ENCODE measurements around the gene MDFIC2. TPM values are rescaled to one million over a fixed set of nuclear protein-coding genes. Genes with fewer than 3 reads are reported as not detected.

MDFIC2 gene
- total and polyA plus RNA-seq, 2 experiments from 2014 or later, result not detected

DNA sequence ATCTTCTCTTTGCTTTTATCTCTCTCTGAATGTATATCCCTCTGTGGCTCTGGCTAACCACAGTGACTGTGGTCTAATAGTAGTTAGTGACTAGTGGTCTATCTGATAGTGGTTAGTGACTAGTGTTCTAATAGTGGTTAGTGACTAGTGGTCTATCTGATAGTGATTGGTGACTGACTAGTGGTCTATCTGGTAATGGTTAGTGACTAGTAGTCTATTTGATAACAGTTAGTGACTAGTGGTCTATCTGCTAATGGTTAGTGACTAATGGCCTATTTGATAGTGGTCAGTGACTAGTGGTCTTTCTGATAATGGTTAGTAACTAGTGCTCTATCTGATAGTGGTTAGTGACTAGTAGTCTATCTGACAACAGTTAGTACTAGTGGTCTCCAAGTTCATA, 110.5 kb downstream of the MDFIC2 start:
- TF ChIP-seq, protein P1, sequence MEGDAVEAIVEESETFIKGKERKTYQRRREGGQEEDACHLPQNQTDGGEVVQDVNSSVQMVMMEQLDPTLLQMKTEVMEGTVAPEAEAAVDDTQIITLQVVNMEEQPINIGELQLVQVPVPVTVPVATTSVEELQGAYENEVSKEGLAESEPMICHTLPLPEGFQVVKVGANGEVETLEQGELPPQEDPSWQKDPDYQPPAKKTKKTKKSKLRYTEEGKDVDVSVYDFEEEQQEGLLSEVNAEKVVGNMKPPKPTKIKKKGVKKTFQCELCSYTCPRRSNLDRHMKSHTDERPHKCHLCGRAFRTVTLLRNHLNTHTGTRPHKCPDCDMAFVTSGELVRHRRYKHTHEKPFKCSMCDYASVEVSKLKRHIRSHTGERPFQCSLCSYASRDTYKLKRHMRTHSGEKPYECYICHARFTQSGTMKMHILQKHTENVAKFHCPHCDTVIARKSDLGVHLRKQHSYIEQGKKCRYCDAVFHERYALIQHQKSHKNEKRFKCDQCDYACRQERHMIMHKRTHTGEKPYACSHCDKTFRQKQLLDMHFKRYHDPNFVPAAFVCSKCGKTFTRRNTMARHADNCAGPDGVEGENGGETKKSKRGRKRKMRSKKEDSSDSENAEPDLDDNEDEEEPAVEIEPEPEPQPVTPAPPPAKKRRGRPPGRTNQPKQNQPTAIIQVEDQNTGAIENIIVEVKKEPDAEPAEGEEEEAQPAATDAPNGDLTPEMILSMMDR (IDR thresholded peaks at IDR 0.05; ENCODE audit: low read depth, low read length), result no peak
- Histone ChIP-seq H3K9me3 (ENCODE audit: low read depth) (no peaks in the 10 kb centered on the region), H3K27me3 (no peaks in the 10 kb centered on the region), H3K4me3 (no peak overlapping the region), H3K36me3 (no peaks in the 10 kb centered on the region), H3K27ac (no peak overlapping the region), H3K4me1 (ENCODE audit: low read depth) (no peaks in the 10 kb centered on the region)
- no peak for DNase-seq (ENCODE audit: low read depth in 1 of 2, low spot score in 1 of 2)

DNA sequence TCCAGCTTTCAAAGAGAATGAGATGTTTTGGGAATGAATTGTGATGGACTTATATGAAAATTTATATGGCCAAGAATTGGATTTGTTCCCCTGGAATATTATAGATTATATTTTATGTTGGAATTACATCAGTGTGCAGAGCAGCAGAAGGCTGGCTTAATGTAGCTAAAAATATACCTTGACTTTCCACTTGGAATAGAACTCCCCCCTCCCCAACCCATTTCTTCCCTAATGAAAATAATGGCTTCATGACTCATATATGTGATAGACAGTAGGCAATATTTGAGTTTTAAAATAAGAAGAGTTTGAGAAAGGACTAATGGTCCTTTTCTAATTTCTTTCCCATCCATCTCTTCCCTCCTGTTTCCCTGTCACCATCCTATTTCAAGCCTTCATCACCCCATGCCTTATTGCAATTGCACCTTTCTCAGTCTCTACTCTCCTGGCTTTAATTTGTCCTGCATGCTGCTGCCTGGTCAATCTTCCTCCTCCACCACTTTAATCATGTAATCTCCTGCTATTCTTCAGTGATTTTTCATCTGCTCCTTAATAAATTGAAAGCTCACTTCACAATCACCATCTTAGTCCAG, 122.5 kb downstream of the MDFIC2 start:
- Histone ChIP-seq H3K4me3 (no peak overlapping the region), H3K9me3 (ENCODE audit: low read depth) (no peaks in the 10 kb centered on the region), H3K27me3 (no peaks in the 10 kb centered on the region), H3K36me3 (no peaks in the 10 kb centered on the region), H3K27ac (no peak overlapping the region), H3K4me1 (ENCODE audit: low read depth) (no peaks in the 10 kb centered on the region)
- no peak for DNase-seq (ENCODE audit: low read depth in 1 of 2, low spot score in 1 of 2)
- TF ChIP-seq, protein P1 (IDR thresholded peaks at IDR 0.05; ENCODE audit: low read depth, low read length), result no peak

DNA sequence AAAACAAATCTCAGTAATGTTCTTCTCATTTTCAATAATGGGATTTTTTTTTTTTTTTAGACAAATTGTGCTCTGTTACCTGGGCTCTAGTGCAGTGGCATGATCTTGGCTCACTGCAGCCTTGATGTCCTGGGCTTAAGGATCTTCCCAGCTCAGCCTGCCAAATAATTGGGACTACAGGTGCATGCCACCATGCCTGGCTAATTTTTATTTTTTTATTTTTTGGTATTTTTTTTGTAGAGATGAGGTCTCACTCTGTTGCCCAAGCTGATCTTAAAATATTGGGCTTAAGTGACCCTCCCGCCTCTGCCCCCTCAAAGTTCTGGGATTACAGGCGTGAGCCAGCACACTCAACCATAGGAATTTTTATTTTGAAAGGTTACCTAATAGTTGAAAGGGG, 126.2 kb downstream of the MDFIC2 start:
- H3K9me3 ChIP-seq (ENCODE audit: low read depth), result no peaks in the 10 kb centered on the region
- H3K27ac ChIP-seq, result no peak overlapping the region
- H3K4me1 ChIP-seq (ENCODE audit: low read depth), result no peaks in the 10 kb centered on the region
- no peaks in the 10 kb centered on the region for H3K27me3 ChIP-seq
- TF ChIP-seq, protein P1 (IDR thresholded peaks at IDR 0.05; ENCODE audit: low read depth, low read length), result no peak
- H3K36me3 ChIP-seq, result no peaks in the 10 kb centered on the region
- no peak for DNase-seq (ENCODE audit: low read depth in 1 of 2, low spot score in 1 of 2)
- no peak overlapping the region for H3K4me3 ChIP-seq

DNA sequence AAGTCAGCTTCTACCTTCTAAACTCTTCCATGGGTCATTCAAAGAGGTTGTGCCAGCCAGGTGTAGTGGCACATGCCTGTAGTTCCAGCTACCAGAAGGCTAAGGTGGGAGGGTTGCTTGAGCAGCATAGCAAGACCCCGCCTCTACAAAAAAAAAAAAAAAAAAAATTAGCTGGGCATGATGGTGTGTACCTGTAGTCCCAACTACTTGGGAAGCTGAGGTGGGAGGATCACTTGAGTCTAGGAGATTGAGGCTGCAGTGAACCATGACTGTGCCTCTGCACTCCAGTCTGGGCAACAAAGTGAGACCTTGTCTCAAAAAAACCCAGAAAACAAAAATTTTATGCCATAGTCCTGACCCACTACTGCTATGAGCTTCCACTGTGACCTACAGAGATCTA, 126.8 kb downstream of the MDFIC2 start:
- H3K4me1 ChIP-seq (ENCODE audit: low read depth), result no peaks in the 10 kb centered on the region
- no peaks in the 10 kb centered on the region for H3K27me3 ChIP-seq
- H3K36me3 ChIP-seq, result no peaks in the 10 kb centered on the region
- H3K4me3 ChIP-seq, result no peak overlapping the region
- TF ChIP-seq, protein P1 (IDR thresholded peaks at IDR 0.05; ENCODE audit: low read depth, low read length), result no peak
- no peak for DNase-seq (ENCODE audit: low read depth in 1 of 2, low spot score in 1 of 2)
- no peaks in the 10 kb centered on the region for H3K9me3 ChIP-seq (ENCODE audit: low read depth)
- H3K27ac ChIP-seq, result no peak overlapping the region

DNA sequence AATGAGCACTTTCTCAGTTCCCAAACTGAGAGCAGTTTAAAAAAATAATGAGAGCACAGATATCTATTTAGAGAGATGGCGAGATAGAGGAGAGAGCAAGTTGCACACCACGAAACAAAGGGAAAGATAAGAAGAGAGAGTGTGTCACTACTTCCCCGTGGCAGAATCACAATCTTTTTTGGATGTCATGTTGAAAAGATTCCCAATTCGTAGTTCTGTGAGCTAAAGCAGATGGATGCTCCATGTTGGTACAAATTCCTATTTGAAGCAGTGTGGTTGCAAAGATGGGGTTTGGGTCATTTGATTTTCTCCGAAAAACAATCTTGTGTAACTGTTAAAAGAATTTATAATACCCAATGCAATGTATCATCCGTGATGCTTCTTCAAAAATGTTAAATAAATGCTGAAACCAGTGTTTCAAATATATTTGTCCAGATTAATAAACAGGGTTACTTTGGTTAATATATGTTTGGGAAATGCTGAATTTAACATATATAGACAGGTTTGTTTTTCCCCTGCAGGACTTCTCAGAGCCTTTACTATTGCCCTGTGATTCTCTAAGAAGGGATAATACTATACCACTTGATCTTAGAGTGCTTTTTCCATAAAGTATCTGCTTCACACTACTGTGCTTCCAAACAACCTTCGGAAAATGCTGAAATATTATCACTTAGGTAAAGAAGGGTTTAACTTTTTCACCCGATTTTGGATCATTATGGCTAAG, 128.5 kb downstream of the MDFIC2 start:
- Histone ChIP-seq H3K27me3 (no peaks in the 10 kb centered on the region), H3K27ac (no peak overlapping the region), H3K4me1 (ENCODE audit: low read depth) (no peaks in the 10 kb centered on the region), H3K4me3 (no peak overlapping the region), H3K9me3 (ENCODE audit: low read depth) (no peaks in the 10 kb centered on the region), H3K36me3 (no peaks in the 10 kb centered on the region)
- no peak for DNase-seq (ENCODE audit: low read depth in 1 of 2, low spot score in 1 of 2)
- TF ChIP-seq, protein P1 (IDR thresholded peaks at IDR 0.05; ENCODE audit: low read depth, low read length), result no peak
